Lower leg skin (tissue), 3 donors: Measurements from ENCODE around the gene ENOX1.

Source experiments
- CTCF ChIP-seq, 3 donors: fragments of 450-650 bp; IDR thresholded peaks; one replicate each; pipeline ENCODE4 v1.5.1; 2016; ENCODE audit warnings: antibody characterized with exemption in 3 of 3, mild to moderate bottlenecking in 3 of 3, moderate library complexity in 2 of 3
- POLR2A ChIP-seq, 2 donors: fragments of 450-650 bp; IDR thresholded peaks; one replicate each; pipeline ENCODE4 v1.6.1; 2016 to 2017; ENCODE audit warnings: antibody characterized with exemption in 2 of 2, mild to moderate bottlenecking in 1 of 2, moderate library complexity in 1 of 2

DNA sequence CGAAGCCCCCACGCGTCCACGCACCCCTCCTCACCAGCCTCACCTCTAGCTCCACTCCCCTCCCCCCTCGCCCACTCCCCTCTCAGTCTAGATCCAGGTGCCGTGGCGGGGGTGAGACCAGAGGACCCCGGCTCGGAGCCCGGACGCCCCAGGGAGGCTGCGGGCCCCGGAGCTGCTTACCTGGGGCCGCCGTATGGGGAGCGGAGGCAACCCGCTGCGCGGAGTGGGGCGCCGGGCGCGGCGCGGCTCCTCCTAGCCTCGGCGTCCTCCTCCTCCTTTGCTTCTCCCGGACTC, 353 bp downstream of the ENOX1 start:
- TF ChIP-seq CTCF (IDR thresholded peaks at IDR 0.05) = no peak
- TF ChIP-seq POLR2A (IDR thresholded peaks at IDR 0.05) = no peak
